Subcutaneous abdominal adipose tissue (tissue), 5 donors: ENCODE measurements around the gene ITGA3.

ENCODE experiments used
- H3K27ac ChIP-seq: one replicate; pipeline ENCODE4 v1.7.0; 2013; ENCODE audit warnings: low read depth, mild to moderate bottlenecking, inconsistent platforms, low read length, moderate library complexity
- H3K27me3 ChIP-seq, 5 donors: one replicate each; pipeline ENCODE4 v1.7.0; 2013; ENCODE audit warnings: low read length in 5 of 5, inconsistent platforms in 1 of 5; ENCODE audit not compliant: control insufficient read depth in 5 of 5, insufficient read depth in 4 of 5
- H3K36me3 ChIP-seq, 5 donors: one replicate each; pipeline ENCODE4 v1.7.0; 2013; ENCODE audit warnings: low read length in 5 of 5; ENCODE audit not compliant: control insufficient read depth in 5 of 5, insufficient read depth in 5 of 5
- H3K4me1 ChIP-seq, 5 donors: one replicate each; pipeline ENCODE4 v1.7.0; 2013; ENCODE audit warnings: low read length in 5 of 5, mild to moderate bottlenecking in 3 of 5, moderate library complexity in 1 of 5; ENCODE audit not compliant: control insufficient read depth in 5 of 5, insufficient read depth in 5 of 5
- H3K4me3 ChIP-seq, 5 donors: one replicate each; pipeline ENCODE4 v1.7.0; 2013; ENCODE audit warnings: low read length in 5 of 5, low read depth in 1 of 5
- H3K9ac ChIP-seq, 5 donors: one replicate each; pipeline ENCODE4 v1.7.0; 2013; ENCODE audit warnings: low read length in 5 of 5, mild to moderate bottlenecking in 4 of 5, moderate library complexity in 3 of 5
- H3K9me3 ChIP-seq, 5 donors: one replicate each; pipeline ENCODE4 v1.7.0; 2013; ENCODE audit warnings: low read length in 5 of 5; ENCODE audit not compliant: control insufficient read depth in 5 of 5
- donor health status: healthy.
- donor health status: healthy.
- donor health status: healthy.
- donor health status: healthy.
- donor health status: healthy.

The ITGA3 gene

DNA sequence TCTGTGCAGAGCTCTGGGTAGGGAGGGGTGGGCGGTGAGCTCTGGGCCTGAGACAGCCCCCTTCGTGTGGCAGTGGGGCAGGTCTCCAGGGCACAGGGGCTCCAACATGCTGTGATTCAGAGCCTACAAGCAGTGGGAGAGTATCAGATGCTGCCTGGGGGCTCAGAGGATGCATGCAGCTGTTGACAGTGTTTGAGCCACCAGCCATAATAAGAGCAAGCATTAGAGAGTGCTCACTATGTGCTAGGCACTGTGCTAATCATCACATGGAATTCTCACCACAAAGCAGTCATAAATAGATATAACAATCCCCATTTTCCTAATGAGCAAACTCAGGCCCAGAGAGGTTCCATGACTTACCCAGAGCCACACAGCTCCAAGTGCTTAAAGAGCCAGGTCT, 47.3 kb downstream of the ITGA3 start:
- Histone ChIP-seq H3K36me3 (peaks cover 0 to 76% (median 58%) of the 10 kb centered on the region in 5 donors), H3K4me3 (no peak overlapping the region), H3K4me1 (peaks cover 13 to 57% (median 54%) of the 10 kb centered on the region in 5 donors), H3K27me3 (no peaks in the 10 kb centered on the region), H3K9me3 (no peaks in the 10 kb centered on the region), H3K9ac (peak overlapping the region in 2 of 5 donors; percentile 27 to 38), H3K27ac (peak overlapping the region; percentile 3)

DNA sequence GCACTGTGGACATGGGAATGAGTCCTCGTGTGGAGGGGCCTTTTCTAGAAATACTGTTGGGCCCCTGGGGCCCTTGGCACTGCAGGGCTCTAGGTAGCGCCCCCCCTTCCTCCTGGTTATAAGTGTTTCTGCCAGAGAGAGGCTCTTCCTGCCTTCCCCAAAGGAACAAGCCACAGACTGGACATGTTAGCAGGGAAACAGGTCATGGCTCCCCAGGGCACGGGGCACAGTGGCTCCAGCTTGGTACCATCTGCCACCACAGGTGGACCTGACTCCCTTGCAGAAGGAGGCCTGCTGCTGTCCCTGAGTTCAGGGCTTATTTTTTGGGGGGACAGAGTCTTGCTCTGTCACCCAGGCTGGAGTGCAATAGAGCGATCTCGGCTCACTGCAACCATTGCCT, 48.0 kb downstream of the ITGA3 start:
- H3K9me3 ChIP-seq = no peaks in the 10 kb centered on the region
- H3K4me1 ChIP-seq = peaks cover 9 to 50% (median 47%) of the 10 kb centered on the region in 5 donors
- H3K36me3 ChIP-seq = peaks cover 0 to 76% (median 58%) of the 10 kb centered on the region in 5 donors
- no peak overlapping the region for H3K27ac ChIP-seq
- no peak overlapping the region for H3K9ac ChIP-seq
- no peaks in the 10 kb centered on the region for H3K27me3 ChIP-seq
- H3K4me3 ChIP-seq = no peak overlapping the region

DNA sequence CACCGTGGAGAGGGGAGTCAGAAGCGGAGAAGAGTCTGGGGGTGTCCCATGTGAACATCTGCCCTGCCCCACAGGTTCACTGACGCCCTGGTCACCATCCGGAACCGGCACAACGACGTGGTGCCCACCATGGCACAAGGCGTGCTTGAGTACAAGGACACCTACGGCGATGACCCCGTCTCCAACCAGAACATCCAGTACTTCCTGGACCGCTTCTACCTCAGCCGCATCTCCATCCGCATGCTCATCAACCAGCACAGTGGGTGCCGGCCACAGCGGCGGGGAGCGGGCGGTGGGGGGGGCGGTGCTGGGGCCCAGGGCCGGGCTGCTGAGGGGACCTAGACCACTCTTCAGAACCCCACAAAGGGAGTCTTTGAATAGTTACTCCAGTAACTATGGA, 49.9 kb downstream of the ITGA3 start:
- Histone ChIP-seq H3K4me1 (peaks cover 4 to 33% (median 32%) of the 10 kb centered on the region in 5 donors), H3K27ac (no peak overlapping the region), H3K9me3 (no peaks in the 10 kb centered on the region), H3K36me3 (peaks cover 0 to 79% (median 63%) of the 10 kb centered on the region in 5 donors), H3K4me3 (no peak overlapping the region), H3K27me3 (no peaks in the 10 kb centered on the region), H3K9ac (no peak overlapping the region)

DNA sequence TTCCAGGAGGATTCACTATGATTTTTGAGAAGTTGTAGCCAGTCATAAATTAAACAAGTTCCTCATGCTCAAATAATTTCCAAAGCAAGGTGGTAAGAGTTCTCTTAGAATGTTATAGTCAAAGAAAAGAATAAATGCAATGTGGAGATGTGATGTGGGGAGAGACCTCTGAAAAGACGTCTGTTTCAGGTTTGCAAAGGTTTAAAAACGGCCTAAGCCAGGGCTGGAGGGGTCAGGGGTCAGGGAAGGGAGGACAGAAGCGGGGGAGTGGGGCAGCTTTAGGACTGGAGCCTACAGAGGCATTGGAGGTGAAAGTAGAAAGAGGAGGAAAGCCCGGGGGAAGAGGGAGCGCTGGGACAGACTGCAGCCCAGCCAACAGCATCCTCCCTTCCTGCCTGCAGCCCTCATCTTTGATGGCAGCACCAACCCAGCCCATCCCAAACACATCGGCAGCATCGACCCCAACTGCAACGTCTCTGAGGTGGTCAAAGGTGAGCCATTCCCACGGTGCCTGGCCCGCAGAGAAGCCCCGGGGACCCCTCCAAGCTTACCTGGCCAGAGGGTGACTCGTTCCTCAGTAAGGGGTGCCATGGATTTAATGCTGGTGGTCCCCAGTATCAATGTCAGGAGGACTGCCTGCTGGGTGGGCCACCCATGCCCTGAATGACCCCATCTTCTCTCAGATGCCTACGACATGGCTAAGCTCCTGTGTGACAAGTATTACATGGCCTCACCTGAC, 50.7 kb downstream of the ITGA3 start:
- H3K27ac ChIP-seq = no peak overlapping the region
- peaks cover 8 to 33% (median 32%) of the 10 kb centered on the region in 5 donors for H3K4me1 ChIP-seq
- no peaks in the 10 kb centered on the region for H3K9me3 ChIP-seq
- H3K4me3 ChIP-seq = no peak overlapping the region
- no peaks in the 10 kb centered on the region for H3K27me3 ChIP-seq
- no peak overlapping the region for H3K9ac ChIP-seq
- peaks cover 0 to 77% (median 65%) of the 10 kb centered on the region in 5 donors for H3K36me3 ChIP-seq

DNA sequence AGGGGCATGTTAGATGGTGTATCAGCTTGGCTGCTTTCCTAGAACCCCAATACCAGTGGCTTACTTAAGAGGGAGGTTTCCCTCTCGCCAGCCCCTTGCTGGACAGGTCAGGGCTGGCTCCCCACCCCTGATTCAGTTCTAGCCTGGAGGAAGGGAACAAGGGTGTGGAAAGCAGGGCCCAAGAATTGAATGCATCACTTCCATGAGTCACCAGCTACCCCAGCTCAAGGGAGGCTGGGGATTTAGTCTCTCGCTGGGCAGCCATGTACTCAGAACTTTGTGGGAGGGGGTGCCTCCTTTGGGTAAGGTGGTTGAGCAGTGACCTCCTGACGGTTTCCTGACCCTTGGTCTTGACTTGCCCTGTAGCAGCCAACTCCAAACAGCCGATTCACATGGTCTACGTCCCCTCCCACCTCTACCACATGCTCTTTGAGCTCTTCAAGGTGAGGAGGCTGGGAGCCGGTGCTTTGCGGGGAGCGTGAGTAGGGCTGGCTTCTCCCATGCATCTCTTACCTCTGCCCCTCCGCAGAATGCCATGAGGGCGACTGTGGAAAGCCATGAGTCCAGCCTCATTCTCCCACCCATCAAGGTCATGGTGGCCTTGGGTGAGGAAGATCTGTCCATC, 52.0 kb downstream of the ITGA3 start:
- peaks cover 11 to 33% (median 32%) of the 10 kb centered on the region in 5 donors for H3K4me1 ChIP-seq
- H3K9ac ChIP-seq = peak overlapping the region in 1 of 5 donors; percentile 19
- no peak overlapping the region for H3K27ac ChIP-seq
- H3K4me3 ChIP-seq = no peak overlapping the region
- H3K36me3 ChIP-seq = peaks cover 0 to 75% (median 65%) of the 10 kb centered on the region in 5 donors
- H3K9me3 ChIP-seq = no peaks in the 10 kb centered on the region
- no peaks in the 10 kb centered on the region for H3K27me3 ChIP-seq

DNA sequence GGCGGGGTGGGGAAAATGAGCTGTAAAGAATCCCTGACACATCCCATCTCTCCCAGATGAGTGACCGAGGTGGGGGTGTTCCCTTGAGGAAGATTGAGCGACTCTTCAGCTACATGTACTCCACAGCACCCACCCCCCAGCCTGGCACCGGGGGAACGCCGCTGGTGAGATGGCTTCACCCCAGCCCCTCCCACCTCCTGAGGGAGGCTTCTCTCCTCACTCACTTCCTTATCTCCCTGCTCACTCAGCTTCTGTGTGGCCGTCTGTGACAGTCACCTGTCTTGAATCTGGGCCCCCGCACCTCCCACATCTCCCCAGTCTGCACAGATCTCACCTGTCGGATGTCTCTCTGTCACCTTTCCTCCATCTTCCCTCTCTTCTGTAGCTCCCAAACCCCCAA, 52.6 kb downstream of the ITGA3 start:
- H3K36me3 ChIP-seq = peaks cover 0 to 72% (median 64%) of the 10 kb centered on the region in 5 donors

DNA sequence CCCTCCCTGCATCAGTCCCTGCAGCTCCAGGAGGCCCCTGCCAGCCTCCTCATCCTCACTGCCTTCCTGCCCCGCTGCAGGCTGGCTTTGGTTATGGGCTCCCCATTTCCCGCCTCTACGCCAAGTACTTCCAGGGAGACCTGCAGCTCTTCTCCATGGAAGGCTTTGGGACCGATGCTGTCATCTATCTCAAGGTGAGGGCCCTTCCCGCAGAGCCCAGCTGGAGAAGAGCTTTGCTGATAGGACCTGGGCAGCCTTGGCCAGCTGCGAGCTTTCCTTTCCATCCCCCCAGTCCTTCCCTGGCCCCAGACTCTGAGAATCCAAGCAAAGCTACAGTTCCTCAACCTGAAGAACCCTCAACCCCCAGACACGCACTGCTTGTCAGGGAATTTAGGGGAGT, 53.3 kb downstream of the ITGA3 start:
- Histone ChIP-seq H3K27ac (no peak overlapping the region), H3K27me3 (no peaks in the 10 kb centered on the region), H3K9ac (no peak overlapping the region), H3K4me3 (no peak overlapping the region), H3K9me3 (no peaks in the 10 kb centered on the region), H3K36me3 (peaks cover 0 to 66% (median 62%) of the 10 kb centered on the region in 5 donors), H3K4me1 (peaks cover 11 to 33% (median 29%) of the 10 kb centered on the region in 5 donors)

More for the DNA sequence above, 52.6 kb downstream of the ITGA3 start:
- Histone ChIP-seq H3K27ac (no peak overlapping the region), H3K4me1 (peaks cover 11 to 33% (median 32%) of the 10 kb centered on the region in 5 donors), H3K9me3 (no peaks in the 10 kb centered on the region), H3K9ac (no peak overlapping the region), H3K4me3 (no peak overlapping the region), H3K27me3 (no peaks in the 10 kb centered on the region)

DNA sequence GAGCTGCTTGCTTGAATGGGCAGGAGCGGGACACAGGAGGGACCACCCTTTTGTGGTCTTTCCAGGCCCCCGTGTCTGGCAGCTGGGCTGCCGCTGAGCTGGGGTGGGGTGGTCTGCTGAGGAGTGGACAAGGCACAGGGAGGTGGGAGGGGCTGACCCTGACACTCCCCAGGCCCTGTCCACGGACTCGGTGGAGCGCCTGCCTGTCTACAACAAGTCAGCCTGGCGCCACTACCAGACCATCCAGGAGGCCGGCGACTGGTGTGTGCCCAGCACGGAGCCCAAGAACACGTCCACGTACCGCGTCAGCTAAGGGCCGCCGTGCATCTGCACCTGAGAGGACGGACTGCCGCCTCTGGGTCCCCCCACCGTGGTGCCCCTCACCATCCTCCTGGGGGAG, 53.9 kb downstream of the ITGA3 start:
- Histone ChIP-seq H3K4me1 (peaks cover 11 to 38% (median 29%) of the 10 kb centered on the region in 5 donors), H3K9ac (no peak overlapping the region), H3K36me3 (peaks cover 0 to 63% (median 59%) of the 10 kb centered on the region in 5 donors), H3K27me3 (no peaks in the 10 kb centered on the region), H3K27ac (no peak overlapping the region), H3K9me3 (no peaks in the 10 kb centered on the region), H3K4me3 (no peak overlapping the region)

DNA sequence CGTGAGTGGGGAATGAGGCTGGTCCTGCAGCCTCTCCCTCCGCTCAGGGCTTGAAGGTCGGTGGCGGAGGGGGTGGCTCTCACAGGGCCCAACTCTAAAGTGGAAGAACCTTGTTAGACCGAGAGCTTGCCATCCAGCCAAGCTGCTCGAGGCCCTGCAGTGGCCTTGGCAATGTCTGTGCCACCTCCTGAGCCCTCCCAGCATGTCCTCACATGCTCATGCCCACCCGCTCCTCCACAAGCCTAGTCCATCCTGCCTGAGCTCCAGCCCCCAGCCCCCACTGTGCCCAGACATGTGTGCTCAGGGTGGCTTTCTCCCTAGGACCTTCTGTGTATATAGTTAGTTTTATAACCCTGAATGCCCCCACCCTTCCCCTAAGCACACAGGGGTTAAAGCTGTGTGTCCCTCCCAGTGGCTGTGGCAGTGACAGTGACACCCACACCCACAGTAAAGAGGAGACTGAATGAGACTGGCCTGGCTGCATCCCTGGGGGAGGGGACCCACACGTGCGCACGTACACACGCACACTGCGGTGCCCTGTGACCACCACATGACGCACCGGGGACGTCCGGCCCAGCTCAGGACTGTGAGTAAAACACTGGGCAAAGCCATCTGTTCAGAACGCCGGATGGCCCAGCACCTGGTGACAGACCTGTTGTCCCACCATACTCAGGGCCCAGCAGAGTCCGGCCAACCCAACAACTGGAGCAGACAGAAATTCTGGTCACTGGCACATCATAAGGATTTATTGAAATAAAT, 54.9 kb downstream of the ITGA3 start:
- H3K4me1 ChIP-seq = peaks cover 11 to 41% (median 30%) of the 10 kb centered on the region in 5 donors
- H3K9ac ChIP-seq = peak overlapping the region in 2 of 5 donors; percentile 27 to 64
- H3K27me3 ChIP-seq = peaks cover 0 to 1% (median 0%) of the 10 kb centered on the region in 5 donors
- H3K36me3 ChIP-seq = peaks cover 0 to 55% (median 50%) of the 10 kb centered on the region in 5 donors
- no peaks in the 10 kb centered on the region for H3K9me3 ChIP-seq
- H3K4me3 ChIP-seq = no peak overlapping the region
- H3K27ac ChIP-seq = peak overlapping the region; percentile 70
